ENCODE data around the gene MAN2B2. TPM values are rescaled to one million over a fixed set of nuclear protein-coding genes. Genes with fewer than 3 reads are reported as not detected.
A peak's percentile ranks its signal among the peaks of the same experiment; 100 is the strongest.

The MAN2B2 gene
- total RNA-seq, 1 experiment from 2014 or later: 34.4 TPM

DNA sequence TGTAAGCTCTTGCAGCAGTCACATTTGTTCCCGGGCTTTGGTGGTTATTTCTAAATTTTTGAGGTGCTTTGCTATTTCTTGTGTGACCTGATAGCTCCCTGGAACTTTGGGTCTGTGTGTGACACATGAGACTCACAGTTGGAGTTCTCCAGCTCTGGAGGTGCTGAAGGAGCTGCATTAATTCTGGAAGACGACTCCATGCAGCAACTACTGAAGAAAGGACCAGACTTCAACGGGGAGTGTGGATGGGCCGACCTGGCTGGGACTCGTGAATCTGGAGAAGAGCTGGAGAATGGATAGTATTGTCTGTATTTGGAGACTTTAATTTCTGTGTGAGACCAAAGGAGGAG lies 67.0 kb downstream of the MAN2B2 start:
- Histone ChIP-seq H3K27me3 (ENCODE audit: control insufficient read depth, insufficient read depth, low read length) (no peaks in the 10 kb centered on the region), H3K27ac (ENCODE audit: low read length) (peak overlapping the region; percentile 97), H3K4me3 (ENCODE audit: low read depth in 2 of 2, low read length in 2 of 2) (peak overlapping the region; percentile 89 to 90), H3K4me1 (ENCODE audit: control insufficient read depth, insufficient read depth, low read length) (peaks cover 7% of the 10 kb centered on the region), H3K9me3 (ENCODE audit: control insufficient read depth, insufficient read depth, low read depth, low read length) (no peaks in the 10 kb centered on the region), H3K36me3 (ENCODE audit: control insufficient read depth, insufficient read depth, low read length) (peaks cover 19% of the 10 kb centered on the region)
- ChIA-PET POLR2A (no interaction called here), CTCF (no interaction called here)
- in situ Hi-C loops (cut with HindIII; ENCODE audit: low pct_unique_long_range_greater_than_20kb, low sequenced_read_pairs) (no loop called here), intact Hi-C loops (cut with micrococcal nuclease; ENCODE audit: unreplicated experiment) (no loop called here)
- BruUV-seq (replicated peaks): TSS peak; percentile 97
- no peak for ATAC-seq
- DNase-seq (ENCODE audit: low read depth, low spot score): no peak
- TF ChIP-seq, protein P1, sequence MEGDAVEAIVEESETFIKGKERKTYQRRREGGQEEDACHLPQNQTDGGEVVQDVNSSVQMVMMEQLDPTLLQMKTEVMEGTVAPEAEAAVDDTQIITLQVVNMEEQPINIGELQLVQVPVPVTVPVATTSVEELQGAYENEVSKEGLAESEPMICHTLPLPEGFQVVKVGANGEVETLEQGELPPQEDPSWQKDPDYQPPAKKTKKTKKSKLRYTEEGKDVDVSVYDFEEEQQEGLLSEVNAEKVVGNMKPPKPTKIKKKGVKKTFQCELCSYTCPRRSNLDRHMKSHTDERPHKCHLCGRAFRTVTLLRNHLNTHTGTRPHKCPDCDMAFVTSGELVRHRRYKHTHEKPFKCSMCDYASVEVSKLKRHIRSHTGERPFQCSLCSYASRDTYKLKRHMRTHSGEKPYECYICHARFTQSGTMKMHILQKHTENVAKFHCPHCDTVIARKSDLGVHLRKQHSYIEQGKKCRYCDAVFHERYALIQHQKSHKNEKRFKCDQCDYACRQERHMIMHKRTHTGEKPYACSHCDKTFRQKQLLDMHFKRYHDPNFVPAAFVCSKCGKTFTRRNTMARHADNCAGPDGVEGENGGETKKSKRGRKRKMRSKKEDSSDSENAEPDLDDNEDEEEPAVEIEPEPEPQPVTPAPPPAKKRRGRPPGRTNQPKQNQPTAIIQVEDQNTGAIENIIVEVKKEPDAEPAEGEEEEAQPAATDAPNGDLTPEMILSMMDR (IDR thresholded peaks at IDR 0.05): no peak
- TF ChIP-seq, protein P2, sequence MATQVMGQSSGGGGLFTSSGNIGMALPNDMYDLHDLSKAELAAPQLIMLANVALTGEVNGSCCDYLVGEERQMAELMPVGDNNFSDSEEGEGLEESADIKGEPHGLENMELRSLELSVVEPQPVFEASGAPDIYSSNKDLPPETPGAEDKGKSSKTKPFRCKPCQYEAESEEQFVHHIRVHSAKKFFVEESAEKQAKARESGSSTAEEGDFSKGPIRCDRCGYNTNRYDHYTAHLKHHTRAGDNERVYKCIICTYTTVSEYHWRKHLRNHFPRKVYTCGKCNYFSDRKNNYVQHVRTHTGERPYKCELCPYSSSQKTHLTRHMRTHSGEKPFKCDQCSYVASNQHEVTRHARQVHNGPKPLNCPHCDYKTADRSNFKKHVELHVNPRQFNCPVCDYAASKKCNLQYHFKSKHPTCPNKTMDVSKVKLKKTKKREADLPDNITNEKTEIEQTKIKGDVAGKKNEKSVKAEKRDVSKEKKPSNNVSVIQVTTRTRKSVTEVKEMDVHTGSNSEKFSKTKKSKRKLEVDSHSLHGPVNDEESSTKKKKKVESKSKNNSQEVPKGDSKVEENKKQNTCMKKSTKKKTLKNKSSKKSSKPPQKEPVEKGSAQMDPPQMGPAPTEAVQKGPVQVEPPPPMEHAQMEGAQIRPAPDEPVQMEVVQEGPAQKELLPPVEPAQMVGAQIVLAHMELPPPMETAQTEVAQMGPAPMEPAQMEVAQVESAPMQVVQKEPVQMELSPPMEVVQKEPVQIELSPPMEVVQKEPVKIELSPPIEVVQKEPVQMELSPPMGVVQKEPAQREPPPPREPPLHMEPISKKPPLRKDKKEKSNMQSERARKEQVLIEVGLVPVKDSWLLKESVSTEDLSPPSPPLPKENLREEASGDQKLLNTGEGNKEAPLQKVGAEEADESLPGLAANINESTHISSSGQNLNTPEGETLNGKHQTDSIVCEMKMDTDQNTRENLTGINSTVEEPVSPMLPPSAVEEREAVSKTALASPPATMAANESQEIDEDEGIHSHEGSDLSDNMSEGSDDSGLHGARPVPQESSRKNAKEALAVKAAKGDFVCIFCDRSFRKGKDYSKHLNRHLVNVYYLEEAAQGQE (IDR thresholded peaks at IDR 0.05; ENCODE audit: insufficient read depth in 1 of 2, low read depth in 2 of 2, low read length in 1 of 2): 0 out of 4 replicates have a peak, but pooled peaks of 1 of the 2 experiments have one; percentile 21

DNA sequence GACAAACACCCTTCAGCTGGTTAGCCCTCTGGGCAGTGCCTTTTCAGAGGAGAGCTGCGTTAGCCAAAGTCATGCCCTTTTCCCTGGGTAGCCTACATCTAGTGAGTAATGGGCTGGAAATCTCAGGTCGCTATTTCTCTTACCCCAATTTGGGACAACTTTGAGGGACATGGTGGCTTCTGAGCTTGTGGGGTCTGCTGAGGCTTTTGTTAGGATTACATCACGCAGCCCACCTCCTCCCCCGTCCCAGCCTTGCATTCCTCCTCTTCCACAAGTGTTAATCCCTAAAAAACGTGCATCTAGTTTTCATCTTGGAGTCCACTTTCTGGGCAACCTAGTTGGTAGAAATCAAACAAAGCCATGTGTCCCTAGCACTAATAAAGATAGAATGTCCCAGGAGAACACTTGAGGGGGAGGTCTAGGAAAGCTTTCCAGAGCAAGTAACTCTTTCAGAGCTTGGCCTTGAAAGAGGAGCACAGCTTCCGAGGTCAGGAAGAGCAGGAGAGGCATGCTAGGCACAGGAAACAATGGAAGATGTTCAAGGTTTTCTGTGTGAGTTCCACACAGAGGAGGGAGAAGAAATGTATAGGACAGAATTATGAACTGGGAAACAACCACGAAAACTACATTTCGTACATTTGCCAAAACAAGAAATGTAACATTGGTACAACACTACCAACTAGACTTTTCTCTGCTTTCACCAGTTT lies 68.3 kb downstream of the MAN2B2 start:
- BruUV-seq (replicated peaks): no TSS peak
- in situ Hi-C loops (cut with HindIII; ENCODE audit: low pct_unique_long_range_greater_than_20kb, low sequenced_read_pairs): no loop called here
- CTCF ChIA-PET: no interaction called here

More for the DNA sequence above, 68.3 kb downstream of the MAN2B2 start:
- POLR2A ChIA-PET: no interaction called here
- ATAC-seq (no peak), DNase-seq (ENCODE audit: low read depth, low spot score) (no peak)
- no peaks in the 10 kb centered on the region for H3K9me3 ChIP-seq (ENCODE audit: control insufficient read depth, insufficient read depth, low read depth, low read length)
- intact Hi-C loops (cut with micrococcal nuclease; ENCODE audit: unreplicated experiment): no loop called here
- H3K27ac ChIP-seq (ENCODE audit: low read length): no peak overlapping the region
- TF ChIP-seq, protein P1 (IDR thresholded peaks at IDR 0.05): no peak
- TF ChIP-seq TCF7L2 (IDR thresholded peaks at IDR 0.05; ENCODE audit: low read depth, low read length) (no peak), SIN3A (IDR thresholded peaks at IDR 0.05; ENCODE audit: borderline replicate concordance, insufficient read depth, low read depth, low read length) (no peak), POLR2AphosphoS5 (IDR thresholded peaks at IDR 0.05; ENCODE audit: low read depth, low read length) (no peak)
- TF ChIP-seq, protein P2 (IDR thresholded peaks at IDR 0.05; ENCODE audit: insufficient read depth in 1 of 2, low read depth in 2 of 2, low read length in 1 of 2): no peak
- peaks cover 7% of the 10 kb centered on the region for H3K4me1 ChIP-seq (ENCODE audit: control insufficient read depth, insufficient read depth, low read length)
- peaks cover 19% of the 10 kb centered on the region for H3K36me3 ChIP-seq (ENCODE audit: control insufficient read depth, insufficient read depth, low read length)
- H3K4me3 ChIP-seq (ENCODE audit: low read depth in 2 of 2, low read length in 2 of 2): no peak overlapping the region
- H3K27me3 ChIP-seq (ENCODE audit: control insufficient read depth, insufficient read depth, low read length): no peaks in the 10 kb centered on the region

Data from Panc1 (cell line).